PFSK-1 (cell line): ENCODE results near the gene SV2C.

ENCODE experiments used
- FOXP2 ChIP-seq: optimal IDR thresholded peaks from 2 replicates; pipeline ENCODE3; 2011; ENCODE audit warnings: borderline replicate concordance, control low read depth, inconsistent platforms; ENCODE audit not compliant: insufficient read depth; ENCODE audit errors: extremely low read length, extremely low read depth
- POLR2AphosphoS5 ChIP-seq: IDR thresholded peaks from 2 replicates; pipeline ENCODE4 v1.6.1; 2012; ENCODE audit warnings: low read depth, mild to moderate bottlenecking, control low read depth, low read length, moderate library complexity
- SIN3A ChIP-seq: IDR thresholded peaks from 2 replicates; pipeline ENCODE4 v1.6.1; 2012; ENCODE audit warnings: mild to moderate bottlenecking, low read length, moderate library complexity, borderline replicate concordance; ENCODE audit not compliant: insufficient read depth
- TAF1 ChIP-seq: IDR thresholded peaks from 2 replicates; pipeline ENCODE4 v1.6.1; 2012; ENCODE audit warnings: low read length, control low read depth, borderline replicate concordance; ENCODE audit not compliant: insufficient read depth
- TF ChIP-seq, protein P1 (sequence below), 2 experiments: IDR thresholded peaks; 2 replicates each; pipeline versions ENCODE4 v1.6.1 to v1.8.0; 2011 to 2012; ENCODE audit warnings: low read depth in 2 of 2, low read length in 2 of 2, control low read depth in 1 of 2, inconsistent platforms in 1 of 2, mild to moderate bottlenecking in 1 of 2, moderate library complexity in 1 of 2; ENCODE audit not compliant: insufficient read depth in 1 of 2

The SV2C gene

DNA sequence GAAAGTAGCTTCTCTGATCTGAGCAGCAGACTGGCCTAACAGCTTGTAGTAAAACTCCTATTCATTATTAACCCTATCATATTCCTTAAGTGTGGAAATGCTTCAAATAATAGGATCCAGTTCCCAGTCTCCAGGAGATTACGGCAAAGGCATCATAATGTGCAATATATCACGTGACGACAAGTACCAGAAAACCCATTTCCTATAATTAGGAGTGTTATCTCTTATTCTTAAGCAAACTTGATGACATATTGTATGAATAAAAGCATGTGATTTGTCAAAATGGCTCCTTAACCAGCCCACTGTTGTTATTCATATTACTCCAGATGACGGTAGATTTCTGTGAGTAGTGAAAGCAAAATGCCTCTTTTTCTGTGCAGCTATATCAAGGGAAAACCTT is 2.9 kb downstream of the SV2C start:
- TF ChIP-seq TAF1 (no peak), POLR2AphosphoS5 (no peak), FOXP2 (no peak), SIN3A (no peak)
- TF ChIP-seq, protein P1, sequence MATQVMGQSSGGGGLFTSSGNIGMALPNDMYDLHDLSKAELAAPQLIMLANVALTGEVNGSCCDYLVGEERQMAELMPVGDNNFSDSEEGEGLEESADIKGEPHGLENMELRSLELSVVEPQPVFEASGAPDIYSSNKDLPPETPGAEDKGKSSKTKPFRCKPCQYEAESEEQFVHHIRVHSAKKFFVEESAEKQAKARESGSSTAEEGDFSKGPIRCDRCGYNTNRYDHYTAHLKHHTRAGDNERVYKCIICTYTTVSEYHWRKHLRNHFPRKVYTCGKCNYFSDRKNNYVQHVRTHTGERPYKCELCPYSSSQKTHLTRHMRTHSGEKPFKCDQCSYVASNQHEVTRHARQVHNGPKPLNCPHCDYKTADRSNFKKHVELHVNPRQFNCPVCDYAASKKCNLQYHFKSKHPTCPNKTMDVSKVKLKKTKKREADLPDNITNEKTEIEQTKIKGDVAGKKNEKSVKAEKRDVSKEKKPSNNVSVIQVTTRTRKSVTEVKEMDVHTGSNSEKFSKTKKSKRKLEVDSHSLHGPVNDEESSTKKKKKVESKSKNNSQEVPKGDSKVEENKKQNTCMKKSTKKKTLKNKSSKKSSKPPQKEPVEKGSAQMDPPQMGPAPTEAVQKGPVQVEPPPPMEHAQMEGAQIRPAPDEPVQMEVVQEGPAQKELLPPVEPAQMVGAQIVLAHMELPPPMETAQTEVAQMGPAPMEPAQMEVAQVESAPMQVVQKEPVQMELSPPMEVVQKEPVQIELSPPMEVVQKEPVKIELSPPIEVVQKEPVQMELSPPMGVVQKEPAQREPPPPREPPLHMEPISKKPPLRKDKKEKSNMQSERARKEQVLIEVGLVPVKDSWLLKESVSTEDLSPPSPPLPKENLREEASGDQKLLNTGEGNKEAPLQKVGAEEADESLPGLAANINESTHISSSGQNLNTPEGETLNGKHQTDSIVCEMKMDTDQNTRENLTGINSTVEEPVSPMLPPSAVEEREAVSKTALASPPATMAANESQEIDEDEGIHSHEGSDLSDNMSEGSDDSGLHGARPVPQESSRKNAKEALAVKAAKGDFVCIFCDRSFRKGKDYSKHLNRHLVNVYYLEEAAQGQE (IDR thresholded peaks at IDR 0.05; ENCODE audit: insufficient read depth in 1 of 2, low read depth in 2 of 2, low read length in 2 of 2), result no peak

DNA sequence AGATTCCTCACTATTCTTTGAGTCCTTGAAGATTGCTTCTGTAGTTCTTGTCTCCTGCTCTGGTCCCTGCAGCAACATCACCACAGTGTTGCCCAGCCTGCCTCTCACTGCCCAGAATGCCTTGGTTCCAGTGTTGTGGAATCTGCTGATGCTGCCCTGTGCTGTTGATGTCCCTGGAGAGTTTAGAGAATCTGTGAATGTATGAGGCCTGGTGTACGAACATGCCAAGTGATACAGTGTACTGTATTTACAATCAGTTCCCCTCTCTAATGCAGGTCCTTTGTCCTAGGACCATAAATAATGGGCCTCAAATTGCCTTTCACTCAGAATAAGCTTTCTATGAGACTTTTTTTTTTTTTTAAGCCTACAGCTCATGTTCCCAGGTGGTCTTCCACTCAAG is 8.2 kb downstream of the SV2C start:
- TF ChIP-seq TAF1, result no peak
- TF ChIP-seq FOXP2, result no peak
- TF ChIP-seq, protein P1 (IDR thresholded peaks at IDR 0.05; ENCODE audit: insufficient read depth in 1 of 2, low read depth in 2 of 2, low read length in 2 of 2), result no peak
- TF ChIP-seq POLR2AphosphoS5, result no peak
- TF ChIP-seq SIN3A, result no peak

DNA sequence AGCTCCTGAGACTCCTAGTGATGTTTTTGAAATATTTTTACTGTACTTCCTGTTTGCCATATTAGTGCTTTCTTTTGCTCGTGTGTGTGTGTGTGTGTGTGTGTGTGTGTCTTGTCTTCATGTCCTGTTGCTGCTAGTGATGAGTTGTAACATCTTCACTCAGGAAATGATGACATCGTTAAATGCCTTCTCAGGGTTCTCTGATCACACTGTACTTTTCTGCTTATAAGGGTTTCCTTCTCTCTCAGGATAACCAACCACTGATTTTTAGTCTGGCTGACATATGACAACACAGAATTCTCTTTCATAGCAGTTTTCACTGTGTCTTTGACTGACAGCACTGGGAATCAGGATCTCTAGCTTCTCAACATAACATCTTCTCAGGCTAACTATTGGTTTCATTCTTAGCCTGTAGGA is 16.1 kb downstream of the SV2C start:
- TF ChIP-seq SIN3A, result no peak
- TF ChIP-seq TAF1, result no peak
- TF ChIP-seq POLR2AphosphoS5, result no peak
- no peak for TF ChIP-seq FOXP2
- TF ChIP-seq, protein P1 (IDR thresholded peaks at IDR 0.05; ENCODE audit: insufficient read depth in 1 of 2, low read depth in 2 of 2, low read length in 2 of 2), result no peak

DNA sequence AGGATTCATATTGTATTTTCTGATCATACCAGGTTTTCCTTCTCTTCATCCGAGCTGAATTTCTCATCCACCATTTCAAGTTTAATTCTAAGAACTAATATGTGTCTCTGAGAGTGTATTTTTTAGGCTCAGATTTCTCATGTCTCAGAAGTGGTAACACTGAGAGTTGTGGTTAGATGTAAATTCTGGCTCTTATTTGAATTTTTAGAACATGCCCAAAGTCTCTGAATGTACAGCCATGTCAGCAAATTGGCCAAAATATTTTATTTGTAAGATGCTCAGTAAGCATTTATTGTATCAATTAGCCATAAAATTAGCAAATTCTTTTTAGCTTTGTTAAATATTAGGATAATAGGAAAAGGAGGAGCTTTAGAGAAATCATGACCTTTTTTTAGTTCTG is 16.6 kb downstream of the SV2C start:
- TF ChIP-seq TAF1, result no peak
- TF ChIP-seq, protein P1 (IDR thresholded peaks at IDR 0.05; ENCODE audit: insufficient read depth in 1 of 2, low read depth in 2 of 2, low read length in 2 of 2), result no peak
- no peak for TF ChIP-seq SIN3A
- no peak for TF ChIP-seq FOXP2
- TF ChIP-seq POLR2AphosphoS5, result no peak

DNA sequence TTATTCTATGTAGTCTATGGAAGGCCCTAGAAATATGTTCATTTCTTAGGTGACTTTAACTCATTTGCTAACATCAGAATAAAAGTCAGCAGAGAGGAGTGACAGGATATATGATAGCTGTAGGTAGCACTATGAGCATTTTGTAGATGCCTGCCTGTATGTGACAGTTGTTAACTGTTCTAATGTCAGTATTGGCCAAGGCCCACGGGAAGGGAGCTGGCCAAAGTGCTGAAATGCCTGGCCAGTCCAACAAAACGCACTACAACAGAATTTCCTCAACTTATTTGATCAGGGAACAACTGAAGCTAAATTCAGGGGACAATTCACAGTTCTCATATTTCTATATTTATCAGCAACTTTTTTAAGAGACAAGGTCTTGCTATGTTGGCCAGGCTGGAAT is 20.8 kb downstream of the SV2C start:
- no peak for TF ChIP-seq FOXP2
- TF ChIP-seq, protein P1 (IDR thresholded peaks at IDR 0.05; ENCODE audit: insufficient read depth in 1 of 2, low read depth in 2 of 2, low read length in 2 of 2), result peak; percentile 89 to 99
